Mesenteric fat pad (tissue), 1 donor: Measurements from ENCODE around the gene EGR4. TPM values are rescaled to one million over a fixed set of nuclear protein-coding genes. Genes with fewer than 3 reads are reported as not detected.

Experiments used
- DNase-seq: peaks from one replicate; pipeline ENCODE4 v3.0.0-alpha.2; 2020; ENCODE audit warnings: low spot score
- long read RNA-seq: library from polyadenylated mRNA; unstranded; transcript quantifications from one replicate; pipeline ENCODE4 v2.0.0, GENCODE V29; 2020
- total RNA-seq: library from RNA; stranded (reverse); fragmentation: NEBNext Ultra II Directional; extraction: Animal tissue kit (Norgen Biotek cat#: 25700); gene quantifications from one replicate; pipeline ENCODE4 v1.2.1, GENCODE V29; 2021
- donor health status: DM: yes; HTN: yes; CAD: no.

EGR4 gene
- total RNA-seq: not detected
- long read RNA-seq: 0 reads

GRCh38 chr2:73293534-73294171, at the start of gene EGR4:
Gene EGR4 (minus strand): TSS chr2:73293548. CDS start chr2:73293317, 231 bp downstream.
- DNase-seq: no peak

- DNase-seq: no peak
Observed at GRCh38 chr2:73341039-73341438, 47.7 kb upstream of the EGR4 start.

- DNase-seq: no peak
Observed at GRCh38 chr2:73339201-73339600, 45.9 kb upstream of the EGR4 start.

GRCh38 chr2:73337828-73338227, 44.5 kb upstream of the EGR4 start:
- no peak for DNase-seq

GRCh38 chr2:73334620-73335019, 41.3 kb upstream of the EGR4 start:
- DNase-seq: no peak

- DNase-seq: no peak
Observed at GRCh38 chr2:73334045-73334444, 40.7 kb upstream of the EGR4 start.

- no peak for DNase-seq
Observed at GRCh38 chr2:73333564-73333963, 40.2 kb upstream of the EGR4 start.

GRCh38 chr2:73324126-73324725, 30.9 kb upstream of the EGR4 start:
- no peak for DNase-seq

GRCh38 chr2:73323551-73323950, 30.2 kb upstream of the EGR4 start:
- no peak for DNase-seq

GRCh38 chr2:73314441-73314840, 21.1 kb upstream of the EGR4 start:
- no peak for DNase-seq

- no peak for DNase-seq
Observed at GRCh38 chr2:73307720-73308119, 14.4 kb upstream of the EGR4 start.

GRCh38 chr2:73301636-73302035, 8.3 kb upstream of the EGR4 start:
- DNase-seq: no peak

- DNase-seq: no peak
Observed at GRCh38 chr2:73300926-73301325, 7.6 kb upstream of the EGR4 start.

- DNase-seq: no peak
Observed at GRCh38 chr2:73297586-73297985, 4.2 kb upstream of the EGR4 start.

- DNase-seq: no peak
Observed at GRCh38 chr2:73297151-73297559, 3.8 kb upstream of the EGR4 start.

- no peak for DNase-seq
Observed at GRCh38 chr2:73295751-73296400, 2.5 kb upstream of the EGR4 start.

GRCh38 chr2:73294239-73294638, 891 bp upstream of the EGR4 start:
- no peak for DNase-seq

- DNase-seq: no peak
Observed at GRCh38 chr2:73292906-73293533, 328 bp downstream of the EGR4 start.

- DNase-seq: no peak
Observed at GRCh38 chr2:73292316-73292905, 937 bp downstream of the EGR4 start.

GRCh38 chr2:73291461-73292315, 1.7 kb downstream of the EGR4 start:
- DNase-seq: no peak

- DNase-seq: no peak
Observed at GRCh38 chr2:73291093-73291460, 2.3 kb downstream of the EGR4 start.
